Measurements from ENCODE around the gene SPANXN5.

DNA sequence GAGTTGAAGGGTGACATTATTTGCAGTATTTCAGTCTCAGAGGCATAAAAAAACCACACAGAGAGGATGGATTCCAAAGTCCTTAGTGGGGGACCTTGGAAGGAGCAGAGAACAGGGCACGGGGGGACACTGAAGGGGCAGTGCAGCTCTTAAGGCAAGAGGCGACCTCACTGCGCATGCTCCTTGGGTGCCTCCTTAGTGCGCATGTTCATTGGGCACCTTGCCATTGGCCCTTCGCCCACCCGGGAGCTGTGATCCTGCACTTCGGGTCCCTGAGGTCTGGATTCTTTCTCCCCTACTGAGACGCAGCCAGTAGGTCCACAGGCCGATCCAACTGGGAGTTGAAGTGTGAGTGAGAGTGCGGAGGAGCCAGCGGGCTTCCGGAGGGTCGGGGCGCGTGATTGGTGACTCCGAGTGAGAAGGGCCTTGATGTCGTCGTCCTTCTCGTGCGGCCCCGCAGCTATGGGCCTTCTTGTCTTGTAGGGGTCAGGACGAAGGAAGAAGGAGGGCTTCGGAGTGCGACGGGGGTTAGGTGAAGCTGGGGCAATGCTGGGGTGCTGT lies 13.9 kb upstream of the SPANXN5 start, which contains the start of gene XAGE5:
- no peak for TF ChIP-seq POLR2A (IDR thresholded peaks at IDR 0.05)
- TF ChIP-seq, protein P1, sequence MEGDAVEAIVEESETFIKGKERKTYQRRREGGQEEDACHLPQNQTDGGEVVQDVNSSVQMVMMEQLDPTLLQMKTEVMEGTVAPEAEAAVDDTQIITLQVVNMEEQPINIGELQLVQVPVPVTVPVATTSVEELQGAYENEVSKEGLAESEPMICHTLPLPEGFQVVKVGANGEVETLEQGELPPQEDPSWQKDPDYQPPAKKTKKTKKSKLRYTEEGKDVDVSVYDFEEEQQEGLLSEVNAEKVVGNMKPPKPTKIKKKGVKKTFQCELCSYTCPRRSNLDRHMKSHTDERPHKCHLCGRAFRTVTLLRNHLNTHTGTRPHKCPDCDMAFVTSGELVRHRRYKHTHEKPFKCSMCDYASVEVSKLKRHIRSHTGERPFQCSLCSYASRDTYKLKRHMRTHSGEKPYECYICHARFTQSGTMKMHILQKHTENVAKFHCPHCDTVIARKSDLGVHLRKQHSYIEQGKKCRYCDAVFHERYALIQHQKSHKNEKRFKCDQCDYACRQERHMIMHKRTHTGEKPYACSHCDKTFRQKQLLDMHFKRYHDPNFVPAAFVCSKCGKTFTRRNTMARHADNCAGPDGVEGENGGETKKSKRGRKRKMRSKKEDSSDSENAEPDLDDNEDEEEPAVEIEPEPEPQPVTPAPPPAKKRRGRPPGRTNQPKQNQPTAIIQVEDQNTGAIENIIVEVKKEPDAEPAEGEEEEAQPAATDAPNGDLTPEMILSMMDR (IDR thresholded peaks at IDR 0.05) = no peak
